H9 (cell line): ENCODE data around the gene ARHGAP8. TPM values are rescaled to one million over a fixed set of nuclear protein-coding genes. Genes with fewer than 3 reads are reported as not detected.

Source experiments
- DNase-seq: peaks from one replicate; pipeline ENCODE4 v3.0.0-alpha.2; 2017
- H2AFZ ChIP-seq: one replicate; pipeline ENCODE4 v1.6.1; 2013; ENCODE audit warnings: mild to moderate bottlenecking, low read length, control low read depth, moderate library complexity
- H2AK5ac ChIP-seq: 2 replicates; pipeline ENCODE4 v1.6.1; 2013; ENCODE audit warnings: low read length, control low read depth, mixed read lengths; ENCODE audit not compliant: insufficient read length
- H2BK120ac ChIP-seq: one replicate; pipeline ENCODE4 v1.6.1; 2013; ENCODE audit warnings: low read depth, mild to moderate bottlenecking, low read length, control low read depth, inconsistent platforms; ENCODE audit not compliant: poor library complexity, severe bottlenecking
- H2BK12ac ChIP-seq: 2 replicates; pipeline ENCODE4 v1.6.1; 2013; ENCODE audit warnings: low read length, control low read depth, mixed read lengths, low read depth; ENCODE audit not compliant: insufficient read length
- H2BK15ac ChIP-seq: 2 replicates; pipeline ENCODE4 v1.6.1; 2013; ENCODE audit warnings: low read depth, low read length, control low read depth
- H2BK20ac ChIP-seq: one replicate; pipeline ENCODE4 v1.6.1; 2013; ENCODE audit warnings: low read depth, mild to moderate bottlenecking, low read length, control low read depth, inconsistent platforms; ENCODE audit not compliant: poor library complexity, severe bottlenecking
- H2BK5ac ChIP-seq: 2 replicates; pipeline ENCODE4 v1.6.1; 2013; ENCODE audit warnings: low read length, control low read depth, mixed read lengths; ENCODE audit not compliant: insufficient read length
- H3K14ac ChIP-seq: 2 replicates; pipeline ENCODE4 v1.6.1; 2013; ENCODE audit warnings: low read length, control low read depth; ENCODE audit not compliant: insufficient read depth
- H3K18ac ChIP-seq: 2 replicates; pipeline ENCODE4 v1.6.1; 2013; ENCODE audit warnings: low read depth, mild to moderate bottlenecking, mixed read lengths, low read length, control low read depth; ENCODE audit not compliant: insufficient read length
- H3K23ac ChIP-seq: 2 replicates; pipeline ENCODE4 v1.6.1; 2013; ENCODE audit warnings: low read length, control low read depth, mixed read lengths, low read depth; ENCODE audit not compliant: insufficient read length
- H3K23me2 ChIP-seq: 2 replicates; pipeline ENCODE4 v1.6.1; 2013; ENCODE audit warnings: low read depth, mild to moderate bottlenecking, mixed read lengths, low read length, control low read depth; ENCODE audit not compliant: insufficient read length, poor library complexity, severe bottlenecking
- H3K27ac ChIP-seq: 2 replicates; pipeline ENCODE4 v1.5.1; 2013; ENCODE audit warnings: low read length, control low read depth, mixed read lengths, low read depth; ENCODE audit not compliant: insufficient read length
- H3K27me3 ChIP-seq: 2 replicates; pipeline ENCODE4 v1.6.1; 2013; ENCODE audit warnings: low read length, control low read depth, inconsistent platforms; ENCODE audit not compliant: insufficient read depth
- H3K4ac ChIP-seq: 2 replicates; pipeline ENCODE4 v1.6.1; 2013; ENCODE audit warnings: low read depth, mild to moderate bottlenecking, control low read depth, inconsistent platforms, low read length, moderate library complexity
- H3K4me1 ChIP-seq: 2 replicates; pipeline ENCODE4 v1.6.1; 2013; ENCODE audit warnings: low read length, control low read depth, inconsistent platforms; ENCODE audit not compliant: insufficient read depth
- H3K4me2 ChIP-seq: 2 replicates; pipeline ENCODE4 v1.6.1; 2013; ENCODE audit warnings: low read length, control low read depth, mixed read lengths; ENCODE audit not compliant: insufficient read length, insufficient read depth
- H3K56ac ChIP-seq: 2 replicates; pipeline ENCODE4 v1.6.1; 2013; ENCODE audit warnings: low read depth, mild to moderate bottlenecking, mixed read lengths, low read length, control low read depth; ENCODE audit not compliant: insufficient read length
- H3K79me1 ChIP-seq: 2 replicates; pipeline ENCODE4 v1.6.1; 2013; ENCODE audit warnings: low read depth, mild to moderate bottlenecking, moderate library complexity, low read length, control low read depth, inconsistent platforms; ENCODE audit not compliant: insufficient read depth, poor library complexity, severe bottlenecking
- H3K79me2 ChIP-seq: 2 replicates; pipeline ENCODE4 v1.6.1; 2013; ENCODE audit warnings: low read length, control low read depth, inconsistent platforms; ENCODE audit not compliant: insufficient read depth
- H3K9ac ChIP-seq: 2 replicates; pipeline ENCODE4 v1.6.1; 2013; ENCODE audit warnings: low read length, control low read depth, mixed read lengths; ENCODE audit not compliant: insufficient read length; ENCODE audit errors: extremely low read depth
- H3K9me3 ChIP-seq: one replicate; pipeline ENCODE4 v1.6.1; 2013; ENCODE audit warnings: low read depth, low read length, inconsistent platforms; ENCODE audit not compliant: control insufficient read depth
- H3T11ph ChIP-seq: one replicate; pipeline ENCODE4 v1.6.1; 2013; ENCODE audit warnings: mild to moderate bottlenecking, low read length, control low read depth, inconsistent platforms
- H4K20me1 ChIP-seq: one replicate; pipeline ENCODE4 v1.6.1; 2013; ENCODE audit not compliant: control insufficient read depth, insufficient read length, insufficient read depth
- H4K5ac ChIP-seq: 2 replicates; pipeline ENCODE4 v1.6.1; 2013; ENCODE audit warnings: low read depth, mild to moderate bottlenecking, mixed read lengths, low read length, control low read depth; ENCODE audit not compliant: insufficient read length
- H4K8ac ChIP-seq: replicated peaks from 2 replicates; pipeline ENCODE4 v1.6.1; 2013; ENCODE audit warnings: low read length, control low read depth, mixed read lengths, low read depth; ENCODE audit not compliant: insufficient read length
- H4K91ac ChIP-seq: 2 replicates; pipeline ENCODE4 v1.6.1; 2013; ENCODE audit warnings: low read depth, mild to moderate bottlenecking, moderate library complexity, mixed read lengths, low read length, control low read depth; ENCODE audit not compliant: insufficient read length
- H3K27ac Mint-ChIP-seq, 3 experiments: 2 replicates in 2 of 3; 3 replicates in 1 of 3; pipeline ENCODE4 v1.8.0; 2020 to 2021; ENCODE audit warnings: mixed read lengths in 3 of 3, mild to moderate bottlenecking in 1 of 3, moderate library complexity in 1 of 3
- H3K27me3 Mint-ChIP-seq: 2 replicates; pipeline ENCODE4 v1.8.0; 2021; ENCODE audit warnings: low read depth, mild to moderate bottlenecking, moderate library complexity, mixed read lengths
- H3K36me3 Mint-ChIP-seq, 3 experiments: 2 replicates in 2 of 3; 3 replicates in 1 of 3; pipeline ENCODE4 v1.8.0; 2020 to 2021; ENCODE audit warnings: low read depth in 3 of 3, mixed read lengths in 3 of 3; ENCODE audit not compliant: insufficient read depth in 1 of 3
- H3K4me1 Mint-ChIP-seq, 2 experiments: 2 replicates each; pipeline ENCODE4 v1.8.0; 2020; ENCODE audit warnings: mixed read lengths in 2 of 2
- H3K4me3 Mint-ChIP-seq, 2 experiments: 2 replicates in 1 of 2; 3 replicates in 1 of 2; pipeline ENCODE4 v1.8.0; 2020 to 2021; ENCODE audit warnings: mild to moderate bottlenecking in 2 of 2, mixed read lengths in 2 of 2, moderate library complexity in 1 of 2
- H3K9me3 Mint-ChIP-seq, 2 experiments: 2 replicates in 1 of 2; 3 replicates in 1 of 2; pipeline ENCODE4 v1.8.0; 2020; ENCODE audit warnings: mild to moderate bottlenecking in 2 of 2, mixed read lengths in 2 of 2, moderate library complexity in 1 of 2
- CTCF ChIP-seq: fragments of 200-600 bp; sonication (generic); conservative IDR thresholded peaks from 3 replicates; pipeline ENCODE4 v1.8.0; 2021; ENCODE audit warnings: antibody characterized with exemption, mild to moderate bottlenecking
- WGBS: extraction: QIAGEN DNeasy Blood & Tissue Kit; methylation state at CpG from one replicate; pipeline ENCODE4 v1.1.7; 2013; ENCODE audit warnings: missing lambda C conversion rate, low lambda C conversion rate, mixed read lengths; ENCODE audit not compliant: insufficient read length; ENCODE audit errors: extremely low coverage; 5-methylcytosine and 5-hydroxymethylcytosine counted together
- total RNA-seq: library from RNA; stranded (reverse); gene quantifications from 2 replicates; pipeline ENCODE4 v1.2.1, GENCODE V29; 2021

ARHGAP8 gene
- total RNA-seq, 1 experiment from 2014 or later, result 35.4 TPM

GRCh38 chr22:44880610-44881290 lies 128.4 kb downstream of the ARHGAP8 start:
- H3K27ac ChIP-seq, result no peak overlapping the region

More at GRCh38 chr22:44880610-44881290, 128.4 kb downstream of the ARHGAP8 start:
- no peaks in the 10 kb centered on the region for H4K20me1 ChIP-seq
- H3K23me2 ChIP-seq, result no peaks in the 10 kb centered on the region
- no peak overlapping the region for H3K4me2 ChIP-seq
- H3K79me2 ChIP-seq, result no peaks in the 10 kb centered on the region
- H3T11ph ChIP-seq, result no peak overlapping the region
- no CpG with 5 or more reads among the region's 19 CpGs for WGBS
- no peak overlapping the region for H3K4ac ChIP-seq
- Mint-ChIP-seq H3K4me3 (no peak overlapping the region), H3K27me3 (no peaks in the 10 kb centered on the region; the same call in 1 of the 2 replicates), H3K9me3 (peaks cover 13 to 16% of the 10 kb centered on the region in 2 experiments), H3K36me3 (peaks cover 31 to 46% (median 38%) of the 10 kb centered on the region in 3 experiments), H3K27ac (no peak overlapping the region; a peak in 1 of 7 replicates), H3K4me1 (no peaks in the 10 kb centered on the region)
- H2BK120ac ChIP-seq, result no peak overlapping the region
- H4K91ac ChIP-seq, result no peak overlapping the region
- H3K18ac ChIP-seq, result no peak overlapping the region
- TF ChIP-seq CTCF, result no peak
- no peak overlapping the region for H2BK15ac ChIP-seq
- H2BK12ac ChIP-seq, result no peak overlapping the region
- no peak overlapping the region for H3K23ac ChIP-seq
- H3K9me3 ChIP-seq, result no peaks in the 10 kb centered on the region
- H2BK20ac ChIP-seq, result no peak overlapping the region
- no peak overlapping the region for H3K9ac ChIP-seq
- H2BK5ac ChIP-seq, result no peak overlapping the region
- no peak overlapping the region for H4K5ac ChIP-seq
- no peak overlapping the region for H3K56ac ChIP-seq
- no peak overlapping the region for H2AFZ ChIP-seq
- no peak overlapping the region for H2AK5ac ChIP-seq
- no peak overlapping the region; the same call in 1 of the 2 replicates for H3K14ac ChIP-seq
- no peak for DNase-seq
- no peaks in the 10 kb centered on the region for H3K4me1 ChIP-seq
- no peaks in the 10 kb centered on the region for H3K79me1 ChIP-seq
- H4K8ac ChIP-seq, result no peak overlapping the region
- no peaks in the 10 kb centered on the region for H3K27me3 ChIP-seq
